H4 (cell line): ENCODE results near the gene OOSP4B. TPM values are rescaled to one million over a fixed set of nuclear protein-coding genes. Genes with fewer than 3 reads are reported as not detected.
"Not testable (repeated sequence)": the region's sequence is repeated elsewhere in the genome, so short reads cannot be mapped to it uniquely, and the experiment has no call there.

Experiments used
- DNase-seq: peaks from one replicate; pipeline ENCODE4 v3.0.0-alpha.2; 2015; ENCODE audit warnings: low spot score
- total RNA-seq: library from RNA; depleted of rRNA; stranded (reverse); fragments of >200 nt; shearing (Covaris generic); gene quantifications from 2 replicates; pipeline ENCODE4 v1.2.3, GENCODE V29; 2014; rRNA removed

Gene OOSP4B
- not detected in 2 replicates for total RNA-seq

DNA sequence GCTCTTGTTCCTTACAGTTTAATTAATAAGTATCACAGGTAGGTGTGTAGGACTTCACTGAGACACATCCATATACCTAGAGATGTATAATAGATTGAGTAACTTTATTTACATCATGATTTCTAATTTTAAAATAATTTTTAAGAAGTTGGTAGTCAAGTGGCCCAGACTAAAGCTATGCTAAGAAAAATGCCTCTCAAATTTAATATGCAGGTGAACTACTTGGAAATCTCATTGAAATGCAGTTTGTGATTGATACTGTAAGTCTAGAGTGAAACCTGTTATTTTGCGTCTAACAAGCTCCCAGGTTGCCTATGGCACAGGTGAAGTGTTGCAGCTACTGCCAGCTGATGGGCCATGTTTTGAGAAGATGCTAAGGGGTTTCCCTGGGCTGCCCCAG, at the start of gene OOSP4B:
Gene OOSP4B (plus strand): TSS at position 301 of the 400 bp plus-strand sequence.
- no peak for DNase-seq

DNA sequence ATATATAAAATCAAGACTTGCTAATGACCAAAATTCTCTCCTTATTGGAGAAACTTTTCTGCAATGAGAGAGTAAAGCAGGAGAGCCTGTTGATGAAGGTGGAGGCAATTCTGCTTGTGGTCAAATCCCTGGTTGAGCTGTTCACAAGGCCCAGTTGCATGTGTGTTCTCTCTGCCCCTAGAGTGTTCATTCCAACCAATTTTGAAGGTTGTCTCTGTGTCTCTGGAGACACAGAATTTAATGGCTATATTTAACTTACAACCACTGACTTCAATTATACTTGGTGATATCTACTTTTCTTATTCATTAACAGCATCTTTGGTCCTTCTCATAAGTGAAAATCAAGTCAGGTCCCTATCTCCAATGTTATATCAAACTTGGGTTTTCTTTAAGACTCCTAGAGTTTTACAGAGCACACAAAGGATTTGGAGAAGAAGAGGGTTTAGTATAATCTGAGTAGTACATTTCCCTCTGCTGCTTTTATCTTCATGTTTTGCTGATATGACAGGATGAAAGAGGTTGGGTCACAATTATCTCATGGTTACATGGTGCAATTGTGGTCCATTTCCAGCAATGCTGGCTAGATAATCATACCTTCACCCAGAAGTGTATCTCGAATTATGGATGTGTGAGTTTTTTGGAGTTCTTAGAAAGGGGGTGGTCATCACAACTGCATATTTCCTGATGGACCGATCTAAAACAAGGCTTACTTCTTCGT, 49.1 kb upstream of the OOSP4B start:
- no peak for DNase-seq

DNA sequence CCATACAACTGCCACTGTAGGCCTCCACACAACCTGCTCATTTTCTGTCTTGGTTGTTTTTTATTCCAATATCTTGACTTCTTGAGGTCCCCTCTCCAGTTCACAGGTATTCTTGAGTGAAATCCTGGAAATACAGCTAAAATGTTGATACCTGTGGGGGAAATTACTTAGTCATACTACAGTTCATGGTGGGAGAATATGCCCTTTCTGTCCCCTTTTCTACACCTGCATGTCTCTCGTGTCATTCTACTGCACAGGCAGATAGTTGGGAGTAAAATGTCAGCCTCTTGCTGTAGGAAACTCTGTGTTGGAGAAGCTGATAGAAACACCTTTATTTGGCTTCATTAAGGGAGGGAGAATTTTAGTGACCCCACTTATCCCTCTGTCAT, 48.6 kb upstream of the OOSP4B start:
- DNase-seq, result no peak

GRCh38 chr11:59973097-59973496, 43.9 kb upstream of the OOSP4B start:
- no peak for DNase-seq

DNA sequence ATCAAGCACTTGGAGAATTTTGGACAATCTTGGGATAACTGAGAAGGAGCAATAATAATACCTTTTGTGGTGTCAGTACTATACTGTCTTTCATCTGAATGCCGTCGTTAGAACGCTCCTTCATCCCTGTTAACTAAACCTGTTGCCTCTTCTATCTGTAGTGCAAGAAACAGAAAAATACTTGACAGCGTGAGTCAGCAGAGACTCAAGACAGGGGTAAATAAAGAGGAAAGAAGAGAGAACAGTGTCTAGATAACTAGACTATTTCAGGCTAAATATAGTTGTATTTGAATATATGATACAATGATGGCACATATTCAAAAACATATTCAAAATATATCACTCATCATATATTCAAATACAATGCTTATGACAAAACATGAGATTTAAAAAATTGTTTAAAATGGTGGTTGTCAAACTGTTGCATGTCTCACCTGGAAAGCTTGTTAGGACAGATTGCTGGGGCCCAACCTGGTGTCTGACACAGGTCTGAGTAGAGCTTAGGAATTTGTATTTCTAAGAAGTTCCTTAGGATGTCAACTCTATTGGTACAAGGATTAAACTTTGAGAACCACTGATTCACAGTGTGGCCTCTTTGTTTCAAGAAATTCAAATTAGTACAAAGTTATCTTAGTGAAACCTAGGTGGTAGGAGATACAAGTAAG, 35.7 kb upstream of the OOSP4B start:
- no peak for DNase-seq

GRCh38 chr11:59982037-59982436, 34.9 kb upstream of the OOSP4B start:
- DNase-seq, result not testable (repeated sequence)

DNA sequence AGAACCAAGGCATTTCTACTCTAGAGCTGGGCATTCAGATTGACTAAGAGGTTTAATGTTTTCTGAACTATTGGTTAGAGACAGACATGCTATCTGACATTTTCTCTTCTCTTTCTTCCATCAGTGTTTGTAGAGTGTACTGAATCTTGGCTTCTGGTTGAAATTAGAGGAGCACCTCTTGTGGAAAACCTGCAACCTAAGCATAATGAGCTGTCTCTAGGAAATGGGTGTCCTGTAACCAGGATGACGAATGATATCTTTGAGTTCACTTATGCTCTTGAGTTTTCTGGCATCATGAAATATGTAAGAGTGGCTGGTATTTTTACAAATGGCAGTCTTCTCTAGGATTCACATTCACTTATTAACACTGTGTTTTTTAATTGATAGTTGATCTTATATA, 33.8 kb upstream of the OOSP4B start:
- no peak for DNase-seq

- no peak for DNase-seq
These were observed 32.6 kb upstream of the OOSP4B start for GRCh38 chr11:59984368-59984767.

GRCh38 chr11:59990421-59990820, 26.6 kb upstream of the OOSP4B start:
- DNase-seq, result no peak

DNA sequence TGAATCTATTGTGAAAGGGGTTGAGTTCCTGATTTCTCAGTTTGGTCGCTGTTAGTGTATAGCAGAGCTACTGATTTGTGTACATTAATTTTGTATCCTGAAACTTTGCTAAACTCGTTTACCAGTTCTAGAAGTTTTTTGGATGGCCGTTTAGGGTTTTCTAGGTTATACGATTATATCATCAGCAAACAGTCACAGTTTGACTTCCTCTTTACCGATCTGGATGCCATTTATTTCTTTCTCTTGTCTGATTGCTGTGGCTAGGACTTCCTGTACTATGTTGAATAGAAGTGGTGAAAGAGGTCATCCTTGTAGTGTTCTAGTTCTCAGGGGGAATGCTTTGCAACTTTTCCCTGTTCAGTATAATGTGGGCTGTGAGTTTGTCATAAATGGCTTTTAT, 24.6 kb upstream of the OOSP4B start:
- no peak for DNase-seq

DNA sequence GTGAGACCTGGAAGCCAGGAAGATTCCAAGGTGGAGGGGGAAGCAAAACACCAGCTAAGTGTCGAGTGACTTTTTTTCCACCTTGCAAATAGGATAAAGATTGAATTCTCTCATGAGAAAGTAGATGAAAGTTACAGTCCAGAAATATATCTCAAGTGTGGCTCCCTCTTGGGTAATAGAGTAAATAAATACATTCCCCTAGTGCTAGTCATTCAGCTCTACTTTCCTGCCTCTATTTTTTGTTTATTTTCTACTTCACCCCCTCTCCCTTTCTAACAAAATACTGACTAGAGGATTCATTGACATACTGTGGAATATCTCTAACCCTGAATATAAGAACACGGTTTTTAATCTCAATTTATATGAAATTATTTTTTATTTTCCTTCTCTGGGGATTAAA, 19.2 kb upstream of the OOSP4B start:
- no peak for DNase-seq

DNA sequence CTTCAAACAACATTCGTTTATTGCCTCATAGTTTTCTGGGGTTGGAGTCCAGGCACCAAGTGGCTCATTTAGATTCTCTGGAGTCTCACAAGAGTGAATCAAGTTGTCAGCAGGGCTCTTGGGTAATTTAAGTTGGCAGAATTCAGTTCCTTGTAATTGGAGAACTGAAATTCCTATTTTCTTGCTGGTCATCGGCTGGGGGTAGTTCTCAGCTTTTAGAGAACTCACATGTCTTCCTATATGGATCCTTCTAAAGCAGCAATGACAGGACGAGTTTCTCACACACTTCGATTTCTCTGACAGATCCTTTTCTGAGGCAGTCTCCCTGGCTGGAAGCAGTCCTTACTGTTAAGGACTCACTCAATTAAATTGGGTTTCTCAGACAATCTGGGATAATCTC, 17.3 kb upstream of the OOSP4B start:
- DNase-seq, result no peak

GRCh38 chr11:60003729-60004128, 13.3 kb upstream of the OOSP4B start:
- no peak for DNase-seq

DNA sequence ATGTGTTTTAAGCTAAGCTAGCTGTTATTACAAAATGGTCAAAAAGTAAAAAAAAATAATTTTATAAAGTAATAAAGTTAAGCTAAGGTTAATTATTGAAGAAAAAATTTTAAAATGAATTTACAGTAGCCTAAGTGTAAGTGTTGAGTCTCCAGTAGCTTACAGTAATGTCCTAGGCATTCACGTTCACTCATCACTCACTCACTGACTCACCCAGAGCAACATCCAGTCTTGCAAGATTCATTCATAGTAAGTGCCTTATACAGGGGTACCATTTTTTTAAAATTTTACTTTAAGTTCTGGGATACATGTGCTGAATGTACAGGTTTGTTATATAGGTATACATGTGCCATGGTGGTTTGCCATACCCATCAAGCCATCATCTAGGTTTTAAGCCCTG, 11.6 kb upstream of the OOSP4B start:
- no peak for DNase-seq

DNA sequence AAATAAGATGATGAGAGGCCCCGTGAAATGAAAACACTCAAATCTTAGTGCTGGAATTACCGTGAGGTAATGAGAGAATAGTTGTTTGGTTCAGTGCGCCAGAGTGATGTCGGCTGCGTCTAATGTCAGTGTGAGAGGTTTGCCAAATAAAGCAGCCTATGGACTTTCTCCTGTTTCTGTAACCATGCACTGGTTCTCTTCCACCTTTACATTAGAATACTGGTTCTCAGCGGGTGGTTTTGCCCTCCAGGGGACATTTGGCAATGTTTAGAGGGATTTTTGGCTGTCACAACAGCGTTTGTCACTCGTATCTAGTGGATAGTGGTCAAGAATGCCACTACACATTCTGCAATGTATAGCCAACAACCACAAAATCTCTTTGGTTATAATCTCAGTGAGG, 1.1 kb downstream of the OOSP4B start:
- no peak for DNase-seq

- not testable (repeated sequence) for DNase-seq
These were observed 3.4 kb downstream of the OOSP4B start for GRCh38 chr11:60020376-60020775.

- DNase-seq, result no peak
These were observed 12.1 kb downstream of the OOSP4B start for GRCh38 chr11:60029015-60029632.

GRCh38 chr11:60040109-60040508, 23.1 kb downstream of the OOSP4B start, which contains the start of gene OOSP2:
OOSP2 (plus strand) TSS chr11:60040409; CDS start chr11:60040460, 51 bp downstream.
- DNase-seq, result no peak

DNA sequence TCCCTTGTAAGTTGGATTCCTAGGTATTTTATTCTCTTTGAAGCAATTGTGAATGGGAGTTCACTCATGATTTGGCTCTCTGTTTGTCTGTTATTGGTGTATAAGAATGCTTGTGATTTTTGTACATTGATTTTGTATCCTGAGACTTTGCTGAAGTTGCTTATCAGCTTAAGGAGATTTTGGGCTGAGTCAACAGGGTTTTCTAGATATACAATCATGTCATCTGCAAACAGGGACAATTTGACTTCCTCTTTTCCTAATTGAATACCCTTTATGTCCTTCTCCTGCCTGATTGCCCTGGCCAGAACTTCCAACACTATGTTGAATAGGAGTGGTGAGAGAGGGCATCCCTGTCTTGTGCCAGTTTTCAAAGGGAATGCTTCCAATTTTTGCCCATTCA, 33.4 kb downstream of the OOSP4B start:
- DNase-seq, result not testable (repeated sequence)

- not testable (repeated sequence) for DNase-seq
These were observed 33.9 kb downstream of the OOSP4B start for GRCh38 chr11:60050839-60051238.

DNA sequence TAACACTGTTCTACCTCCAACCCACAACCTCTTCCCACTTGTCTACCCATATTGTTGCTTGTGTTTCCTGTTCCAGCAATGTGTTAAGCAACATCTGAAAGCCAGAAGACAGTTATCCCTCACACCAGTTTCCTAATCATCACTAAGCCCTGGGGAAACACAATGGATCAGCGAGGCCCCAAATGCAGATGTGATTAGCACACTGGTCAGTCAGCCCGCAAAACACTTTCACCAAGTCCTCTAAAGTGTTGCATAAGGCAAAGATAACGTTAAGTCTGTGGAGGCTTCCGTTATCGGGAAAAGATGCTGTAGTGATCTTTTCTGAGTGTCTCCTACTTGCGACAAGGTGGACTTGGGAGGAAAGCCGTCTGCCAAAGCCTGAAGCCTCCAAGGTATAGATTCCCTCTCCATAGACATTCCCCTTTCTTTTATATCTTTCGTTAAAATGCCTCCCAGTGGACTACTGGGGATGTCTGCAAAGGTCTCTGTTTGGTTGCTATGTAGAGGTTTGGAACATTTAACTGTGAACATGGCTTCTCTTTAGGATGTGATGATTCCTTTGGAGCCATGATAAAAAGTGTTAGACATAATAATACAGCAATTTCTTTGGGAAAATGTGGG, 39.5 kb downstream of the OOSP4B start, which contains the start of gene MS4A3:
Gene MS4A3 (plus strand): TSS at position 317 of the 621 bp plus-strand sequence. CDS start 4,496 bp downstream, outside the sequence.
- no peak for DNase-seq

DNA sequence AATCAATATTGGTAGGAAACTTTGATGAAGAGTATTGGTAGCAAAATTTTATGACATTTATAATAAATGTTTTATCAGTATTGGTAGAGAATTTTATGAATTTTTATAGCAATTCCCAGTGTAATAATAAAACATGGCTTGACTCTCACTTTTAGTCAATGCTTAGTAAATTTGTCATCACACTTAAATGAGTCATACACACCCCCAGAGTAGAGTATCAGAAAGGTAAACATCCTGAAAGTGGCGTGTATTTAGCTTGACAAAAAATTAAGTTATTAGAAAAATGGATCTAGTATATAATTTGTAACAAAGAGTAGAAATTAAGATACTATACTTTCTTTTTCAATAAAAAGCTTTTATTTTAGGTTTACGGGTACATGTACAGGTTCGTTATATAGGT, 42.1 kb downstream of the OOSP4B start:
- no peak for DNase-seq
